Right hindlimb (tissue), 1 donor: Measurements from ENCODE around the gene HSP90AB1.

Experiments
- DNase-seq: peaks from one replicate; pipeline ENCODE4 v3.0.0-alpha.2; 2018

The HSP90AB1 gene

DNA sequence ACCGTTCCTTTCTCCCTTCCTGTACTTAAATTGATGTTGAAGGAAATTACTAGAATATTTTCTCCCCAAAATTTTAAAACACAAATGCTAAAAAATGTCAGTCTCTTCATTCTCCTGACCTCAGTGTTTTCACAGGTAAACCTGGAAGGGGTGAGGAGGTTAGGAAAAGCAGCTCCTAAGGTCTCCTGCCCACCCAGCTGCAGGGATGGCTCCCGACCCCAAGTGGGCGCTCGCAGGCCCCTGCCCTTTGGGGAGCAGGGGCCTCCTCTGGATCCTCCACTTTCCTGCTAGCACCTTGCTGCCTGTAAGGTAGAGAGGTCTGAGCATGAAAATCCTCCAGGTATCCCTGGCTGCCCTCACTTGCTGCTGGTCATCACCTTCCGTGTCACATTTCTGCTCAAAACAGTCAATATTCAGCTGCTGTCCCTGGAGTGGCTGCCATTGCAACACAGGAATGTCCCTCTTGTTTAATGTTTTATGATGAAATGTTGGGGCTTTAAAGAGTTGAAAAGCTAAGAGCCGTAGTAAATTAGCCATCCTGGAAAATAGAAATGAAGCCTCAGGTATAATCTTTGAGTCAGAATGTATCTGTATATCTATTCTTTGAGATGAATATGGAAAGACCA lies 10.9 kb upstream of the HSP90AB1 start:
- no peak for DNase-seq

- DNase-seq: peak; percentile 89
Measured at GRCh38 chr6:44237021-44237812, 9.7 kb upstream of the HSP90AB1 start.

- peak; percentile 85 for DNase-seq
Measured at GRCh38 chr6:44237813-44238433, 9.0 kb upstream of the HSP90AB1 start.

- DNase-seq: no peak
Measured at GRCh38 chr6:44238687-44239350, 8.1 kb upstream of the HSP90AB1 start.

DNA sequence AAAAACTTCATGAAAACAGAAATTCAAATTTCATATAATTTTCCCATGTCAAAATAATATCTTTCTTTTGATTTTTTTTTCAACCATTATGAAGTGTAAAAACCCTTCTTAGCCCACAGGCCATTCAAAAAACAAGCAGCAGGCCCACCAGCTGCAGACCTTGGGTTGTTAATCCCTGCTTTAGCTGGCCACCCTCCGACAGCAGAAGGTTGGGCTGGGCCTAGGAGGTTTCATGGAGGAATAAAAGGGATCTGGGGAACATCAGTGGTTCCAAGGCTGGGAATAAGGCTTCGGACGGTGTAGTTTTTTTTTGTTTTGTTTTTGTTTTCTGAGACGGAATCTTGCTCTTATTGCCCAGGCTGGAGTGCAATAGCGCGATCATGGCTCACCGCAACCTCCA lies 3.6 kb upstream of the HSP90AB1 start:
- DNase-seq: no peak

DNA sequence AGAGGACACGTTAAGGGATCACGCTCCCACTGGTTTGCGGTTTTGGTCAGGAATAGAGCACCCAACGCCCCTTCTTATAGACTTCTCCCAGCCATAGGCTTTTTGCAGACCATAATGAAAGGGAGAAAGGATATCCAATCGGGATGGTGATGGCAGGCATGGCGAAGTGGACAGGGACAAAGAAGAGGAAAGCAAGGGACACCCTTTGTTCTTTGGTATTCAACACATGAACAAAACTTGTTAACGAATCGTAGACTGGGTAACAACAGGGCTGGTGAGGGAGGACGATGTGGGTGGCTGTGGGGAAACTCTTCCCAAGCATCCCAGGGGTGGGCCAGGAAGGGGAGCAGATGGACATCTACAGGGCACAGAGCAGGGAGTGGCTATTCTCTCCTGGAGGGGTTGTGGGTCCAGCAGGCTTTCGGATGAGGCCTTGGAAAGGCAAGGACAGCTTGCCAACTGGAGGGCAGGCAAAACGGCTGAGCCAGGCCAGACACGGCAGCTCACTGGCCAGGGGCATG lies 1.4 kb upstream of the HSP90AB1 start:
- DNase-seq: no peak

- peak; percentile 93 for DNase-seq
Measured at GRCh38 chr6:44245912-44246662, 814 bp upstream of the HSP90AB1 start.

GRCh38 chr6:44247338-44248302 lies 719 bp downstream of the HSP90AB1 start:
- peak; percentile 77 for DNase-seq

GRCh38 chr6:44248579-44248978 lies 1.7 kb downstream of the HSP90AB1 start:
- no peak for DNase-seq

DNA sequence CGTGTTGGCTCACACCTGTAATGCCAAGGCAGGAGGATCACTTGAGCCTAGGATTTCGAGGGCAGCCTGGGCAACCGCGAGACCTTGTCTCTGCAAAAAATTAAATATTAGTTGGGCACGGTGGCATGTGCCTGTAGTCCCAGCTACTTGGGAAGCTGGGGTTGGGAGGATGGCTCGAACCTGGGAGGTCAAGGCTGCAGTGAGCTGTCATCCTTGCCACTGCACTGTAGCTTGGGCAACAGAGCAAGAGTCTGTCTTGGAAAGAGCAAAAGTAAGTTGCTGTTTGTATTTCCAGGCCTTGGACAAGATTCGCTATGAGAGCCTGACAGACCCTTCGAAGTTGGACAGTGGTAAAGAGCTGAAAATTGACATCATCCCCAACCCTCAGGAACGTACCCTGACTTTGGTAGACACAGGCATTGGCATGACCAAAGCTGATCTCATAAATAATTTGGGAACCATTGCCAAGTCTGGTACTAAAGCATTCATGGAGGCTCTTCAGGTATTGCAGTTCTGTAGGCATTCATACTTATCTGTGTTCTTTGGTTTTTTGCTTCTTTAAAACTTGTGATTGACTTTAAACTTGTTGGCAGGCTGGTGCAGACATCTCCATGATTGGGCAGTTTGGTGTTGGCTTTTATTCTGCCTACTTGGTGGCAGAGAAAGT lies 2.3 kb downstream of the HSP90AB1 start:
- DNase-seq: no peak

GRCh38 chr6:44250067-44250717 lies 3.3 kb downstream of the HSP90AB1 start:
- DNase-seq: no peak

- no peak for DNase-seq
Measured at GRCh38 chr6:44250718-44251123, 3.8 kb downstream of the HSP90AB1 start.

- DNase-seq: no peak
Measured at GRCh38 chr6:44251576-44252524, 4.9 kb downstream of the HSP90AB1 start.

- no peak for DNase-seq
Measured at GRCh38 chr6:44253307-44254101, 6.6 kb downstream of the HSP90AB1 start.

DNA sequence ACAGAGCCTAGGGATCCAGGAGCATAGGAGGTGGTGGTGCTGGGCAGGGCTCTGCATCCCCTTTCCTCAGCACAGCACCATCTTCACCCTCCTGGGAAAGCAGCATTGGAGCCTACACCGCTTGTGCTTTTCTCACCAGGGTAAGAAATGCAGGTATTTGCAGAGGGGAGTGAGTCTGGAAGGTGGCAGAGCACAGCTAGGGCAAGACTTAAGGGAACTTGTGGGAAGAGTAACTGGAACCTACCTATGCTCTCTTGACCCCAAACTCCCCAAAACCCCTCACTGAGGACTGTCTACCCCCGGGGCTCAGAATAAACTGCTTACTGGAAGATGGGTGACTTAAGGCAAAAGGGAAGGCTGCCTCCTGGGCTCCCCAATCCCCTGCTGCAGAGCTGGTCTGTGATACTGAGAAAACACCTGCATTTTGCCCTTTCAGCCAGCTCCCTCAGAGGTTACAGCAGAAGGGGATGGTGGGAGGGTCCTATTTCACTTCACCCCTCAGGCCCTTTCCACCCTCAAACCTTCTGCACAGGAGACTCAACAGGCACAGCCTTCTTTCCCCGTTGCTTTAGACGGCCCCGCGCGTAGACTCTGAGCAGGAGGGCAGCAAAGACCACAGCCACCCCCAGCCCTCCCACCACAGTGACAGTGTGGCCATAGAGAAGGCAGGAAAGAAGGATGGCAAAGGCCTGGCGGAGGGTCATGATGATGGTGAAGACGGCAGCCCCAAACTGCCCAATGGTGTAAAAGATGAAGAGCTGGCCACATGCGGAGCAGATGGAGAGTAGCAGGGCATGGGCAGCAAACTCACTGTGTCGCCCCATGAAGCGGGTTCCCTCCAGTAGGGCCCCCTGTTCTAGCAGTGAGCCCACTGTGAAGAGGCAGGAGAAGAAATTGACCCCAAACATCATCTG lies 7.5 kb downstream of the HSP90AB1 start:
- DNase-seq: no peak

GRCh38 chr6:44255105-44255808 lies 8.4 kb downstream of the HSP90AB1 start:
- no peak for DNase-seq
